GM18499 (cell line): Measurements from ENCODE around the gene FAM13C.

Source experiments
- ATAC-seq: cut with Tn5 transposase; IDR thresholded peaks from one replicate; pipeline ENCODE4 v1.9.1; 2021; ENCODE audit warnings: moderate number of reproducible peaks; ENCODE audit not compliant: insufficient read depth, unreplicated experiment

FAM13C gene

GRCh38 chr10:59284118-59284975 lies 78.0 kb downstream of the FAM13C start:
- no peak for ATAC-seq

- no peak for ATAC-seq
These were observed 78.8 kb downstream of the FAM13C start for GRCh38 chr10:59283456-59284091.

- ATAC-seq, result no peak
These were observed 80.5 kb downstream of the FAM13C start for GRCh38 chr10:59281861-59282260.

- ATAC-seq, result no peak
These were observed 82.3 kb downstream of the FAM13C start for GRCh38 chr10:59279991-59280505.

- ATAC-seq, result no peak
These were observed 82.9 kb downstream of the FAM13C start for GRCh38 chr10:59279476-59279875.

DNA sequence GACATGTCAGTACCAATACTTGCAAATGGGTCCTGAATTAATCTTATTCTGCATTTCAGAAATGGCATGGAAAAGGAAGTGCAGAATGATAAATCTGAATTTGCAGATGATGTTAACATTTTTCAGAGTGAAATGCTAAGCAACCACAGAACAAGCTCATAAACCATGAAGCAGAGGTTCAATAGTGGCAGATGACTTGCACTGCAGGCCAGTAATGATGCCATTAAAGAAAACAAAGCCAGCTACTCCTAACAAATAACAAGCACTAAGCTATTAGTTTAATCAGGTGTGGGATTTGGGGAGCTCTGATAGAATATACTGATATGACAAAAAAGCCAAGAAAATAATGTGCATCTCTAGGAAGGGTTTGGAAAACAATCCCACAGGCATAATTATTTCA lies 85.4 kb downstream of the FAM13C start:
- no peak for ATAC-seq

DNA sequence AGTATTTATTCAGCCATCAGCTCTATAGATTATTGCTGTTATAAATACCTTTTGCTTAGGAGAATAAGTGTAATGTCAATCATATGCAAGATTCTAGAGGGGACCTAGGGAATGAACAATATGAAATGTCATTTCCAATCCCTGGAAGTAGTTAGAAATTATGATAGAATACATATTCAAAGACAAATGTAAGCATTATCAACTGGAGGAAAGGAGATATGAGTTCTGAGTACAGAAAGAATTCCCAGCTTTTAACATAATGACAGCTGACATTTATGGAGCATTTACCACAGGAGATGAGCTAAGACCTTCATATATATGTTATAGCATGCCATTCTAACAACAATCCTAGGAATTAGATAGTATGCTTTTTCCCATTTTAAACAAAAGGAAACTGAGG lies 86.2 kb downstream of the FAM13C start:
- ATAC-seq, result no peak

- no peak for ATAC-seq
These were observed 88.9 kb downstream of the FAM13C start for GRCh38 chr10:59273445-59273844.

DNA sequence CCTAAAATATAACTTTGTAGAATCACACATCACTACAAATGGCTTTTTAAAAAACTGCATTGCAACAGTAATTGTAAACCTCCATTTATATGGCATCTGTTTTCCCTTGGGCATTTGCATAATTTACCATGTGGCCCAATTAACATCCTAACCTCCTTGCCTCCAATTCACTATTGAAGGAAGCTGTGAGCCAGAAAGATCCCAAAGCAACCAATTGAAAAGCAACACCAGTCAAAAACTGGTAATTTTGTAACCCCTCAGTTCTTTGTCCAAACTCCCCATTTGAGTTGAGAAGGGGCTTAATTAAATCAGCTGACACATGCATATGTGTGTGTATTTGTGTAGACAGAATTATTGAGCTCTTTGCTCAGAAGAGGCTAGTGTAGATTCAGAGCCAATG lies 90.3 kb downstream of the FAM13C start:
- ATAC-seq, result no peak

- ATAC-seq, result no peak
These were observed 91.2 kb downstream of the FAM13C start for GRCh38 chr10:59271160-59271559.

GRCh38 chr10:59270492-59270891 lies 91.9 kb downstream of the FAM13C start:
- ATAC-seq, result no peak

DNA sequence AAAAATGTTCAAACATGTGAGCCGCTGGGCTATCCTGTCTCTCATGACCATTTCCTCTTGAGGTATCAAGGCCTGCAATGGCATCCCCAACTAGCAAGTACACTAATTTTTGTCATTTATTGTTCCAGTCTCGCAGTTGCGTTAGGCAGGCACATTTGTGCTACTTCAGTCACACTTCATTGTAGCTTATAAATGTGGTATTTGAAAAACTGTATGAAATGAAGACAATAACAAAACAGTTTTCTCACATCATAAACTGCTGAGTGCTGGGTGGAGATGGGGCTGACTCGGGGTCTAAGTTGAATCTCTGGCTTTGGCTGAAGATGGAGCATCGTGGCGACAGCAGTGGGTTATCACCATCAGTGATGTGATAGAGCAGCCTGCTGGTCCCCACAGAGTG lies 92.7 kb downstream of the FAM13C start:
- no peak for ATAC-seq

GRCh38 chr10:59268460-59268859 lies 93.9 kb downstream of the FAM13C start:
- no peak for ATAC-seq

DNA sequence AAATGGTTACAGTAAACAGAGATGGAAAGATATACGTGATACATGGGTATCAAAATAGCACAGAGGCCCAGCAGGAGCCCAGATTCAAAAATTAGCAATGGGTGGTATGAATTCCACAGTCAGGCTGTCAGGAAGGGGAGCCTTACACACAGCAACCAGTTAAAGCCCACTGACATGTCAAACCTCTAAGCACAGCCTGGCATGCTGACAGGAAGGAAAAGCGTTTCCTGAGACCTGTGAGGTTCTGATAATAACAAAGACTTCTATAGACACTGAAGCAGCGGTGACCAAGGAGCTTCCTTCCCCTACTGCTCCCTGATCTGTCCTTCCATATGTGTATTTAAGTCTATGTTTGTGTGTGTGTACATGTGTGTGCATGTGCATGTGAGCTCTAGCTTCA lies 96.0 kb downstream of the FAM13C start:
- no peak for ATAC-seq

DNA sequence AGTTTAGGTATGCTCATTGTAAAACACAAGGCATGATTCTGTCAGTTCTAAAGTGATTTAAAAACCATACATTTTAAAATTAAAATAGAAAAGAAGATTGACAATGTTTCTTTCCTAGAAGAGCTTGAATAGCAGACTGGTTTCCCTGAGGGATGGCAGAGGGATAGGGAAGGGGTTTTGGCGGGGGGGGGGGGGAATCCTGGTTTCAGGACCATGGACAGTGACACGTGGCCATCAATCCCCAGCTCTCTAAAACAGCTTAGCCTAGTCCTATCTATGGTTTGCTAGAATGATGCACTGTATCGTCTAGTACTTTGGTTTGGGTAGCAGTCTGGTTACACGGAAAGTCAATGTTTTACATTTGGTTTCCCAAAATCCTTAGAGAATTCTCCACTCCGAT lies 97.2 kb downstream of the FAM13C start:
- no peak for ATAC-seq

- ATAC-seq, result no peak
These were observed 103.5 kb downstream of the FAM13C start for GRCh38 chr10:59258890-59259289.

- ATAC-seq, result no peak
These were observed 105.1 kb downstream of the FAM13C start for GRCh38 chr10:59257224-59257623.

GRCh38 chr10:59255463-59255862 lies 106.9 kb downstream of the FAM13C start:
- no peak for ATAC-seq

DNA sequence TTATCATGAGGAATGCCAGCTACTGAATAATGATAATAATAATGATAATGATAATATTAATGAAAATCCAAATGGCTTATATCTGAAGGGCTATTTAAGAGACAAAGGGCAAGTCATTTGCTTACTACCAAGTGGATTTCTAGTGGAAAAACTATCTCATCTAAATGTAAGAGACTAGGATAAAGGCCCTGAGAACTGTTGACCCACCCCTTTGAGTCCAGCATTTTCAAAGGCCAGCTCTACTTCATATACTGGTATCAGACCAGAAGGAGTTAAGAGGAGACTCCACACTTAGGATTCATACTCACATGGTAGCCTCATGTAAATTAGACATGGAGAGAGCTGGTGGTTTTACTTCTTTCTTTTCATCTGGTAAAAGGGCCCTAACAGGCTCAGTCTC lies 109.9 kb downstream of the FAM13C start:
- ATAC-seq, result no peak

DNA sequence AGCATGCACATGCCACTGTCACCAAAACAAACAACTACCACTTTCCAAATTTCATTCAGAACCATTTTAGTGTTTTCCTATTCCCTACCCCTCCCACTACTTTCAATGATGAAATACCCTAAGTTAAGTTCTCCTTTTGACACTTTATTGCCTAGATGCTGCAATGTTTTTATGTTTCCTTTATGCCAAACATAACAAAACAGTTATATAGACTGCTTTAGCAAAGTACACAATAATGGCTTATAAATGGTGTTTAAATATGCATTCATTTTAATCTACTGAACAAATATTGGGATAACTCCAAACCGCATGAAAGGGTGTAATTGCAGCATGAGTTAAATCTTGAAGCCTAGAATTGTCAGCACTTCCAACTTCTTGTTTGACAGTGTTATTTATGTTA lies 116.7 kb downstream of the FAM13C start:
- ATAC-seq, result no peak

DNA sequence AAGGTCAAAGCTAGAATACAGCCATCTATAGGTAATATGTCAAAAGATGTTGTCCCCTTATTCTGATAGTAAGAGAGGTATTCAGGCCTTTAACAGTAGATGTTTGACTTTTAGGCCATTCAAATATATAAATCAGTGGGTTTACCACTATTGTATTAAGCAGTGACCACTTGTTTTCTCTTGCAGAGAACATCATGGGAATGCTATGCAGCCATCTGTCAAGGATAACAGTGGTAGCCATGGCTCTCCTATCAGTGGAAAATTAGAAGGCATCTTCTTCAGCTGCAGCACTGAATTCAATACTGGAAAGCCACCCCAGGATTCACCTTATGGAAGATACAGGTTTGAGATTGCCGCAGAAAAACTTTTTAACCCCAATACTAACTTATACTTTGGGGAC lies 117.5 kb downstream of the FAM13C start:
- ATAC-seq, result no peak
